GM19324 (cell line): ENCODE measurements around the gene OSBPL1A.

Source experiments
- ATAC-seq: cut with Tn5 transposase; IDR thresholded peaks from one replicate; pipeline ENCODE4 v1.9.1; 2021; ENCODE audit warnings: mild to moderate bottlenecking, moderate library complexity; ENCODE audit not compliant: unreplicated experiment, low FRiP score

OSBPL1A gene

GRCh38 chr18:24270937-24271380, 126.7 kb downstream of the OSBPL1A start:
- no peak for ATAC-seq

- ATAC-seq: no peak
Measured at GRCh38 chr18:24270358-24270936, 127.2 kb downstream of the OSBPL1A start.

- no peak for ATAC-seq
Measured at GRCh38 chr18:24268784-24269550, 128.7 kb downstream of the OSBPL1A start.

GRCh38 chr18:24267878-24268277, 129.7 kb downstream of the OSBPL1A start:
- no peak for ATAC-seq

- ATAC-seq: no peak
Measured at GRCh38 chr18:24266131-24266530, 131.5 kb downstream of the OSBPL1A start.

- no peak for ATAC-seq
Measured at GRCh38 chr18:24265502-24266064, 132.0 kb downstream of the OSBPL1A start.

GRCh38 chr18:24263050-24263449, 134.6 kb downstream of the OSBPL1A start:
- ATAC-seq: no peak

- no peak for ATAC-seq
Measured at GRCh38 chr18:24262087-24262486, 135.5 kb downstream of the OSBPL1A start.

- no peak for ATAC-seq
Measured at GRCh38 chr18:24259869-24260641, 137.6 kb downstream of the OSBPL1A start.

- no peak for ATAC-seq
Measured at GRCh38 chr18:24254071-24254470, 143.6 kb downstream of the OSBPL1A start.

- no peak for ATAC-seq
Measured at GRCh38 chr18:24249716-24250115, 147.9 kb downstream of the OSBPL1A start.

GRCh38 chr18:24248359-24248758, 149.3 kb downstream of the OSBPL1A start:
- ATAC-seq: no peak

GRCh38 chr18:24246143-24246542, 151.5 kb downstream of the OSBPL1A start:
- ATAC-seq: no peak

- no peak for ATAC-seq
Measured at GRCh38 chr18:24244698-24245097, 152.9 kb downstream of the OSBPL1A start.

GRCh38 chr18:24243677-24244076, 153.9 kb downstream of the OSBPL1A start:
- ATAC-seq: no peak

GRCh38 chr18:24239341-24239740, 158.3 kb downstream of the OSBPL1A start:
- ATAC-seq: no peak

- no peak for ATAC-seq
Measured at GRCh38 chr18:24238387-24238786, 159.2 kb downstream of the OSBPL1A start.

GRCh38 chr18:24234850-24235418, 162.7 kb downstream of the OSBPL1A start:
- ATAC-seq: no peak

- no peak for ATAC-seq
Measured at GRCh38 chr18:24234330-24234729, 163.3 kb downstream of the OSBPL1A start.

- no peak for ATAC-seq
Measured at GRCh38 chr18:24232800-24233199, 164.8 kb downstream of the OSBPL1A start.
